MM.1S (cell line): Measurements from ENCODE around the gene SLC44A1.
"Not testable (repeated sequence)": the region's sequence is repeated elsewhere in the genome, so short reads cannot be mapped to it uniquely, and the experiment has no call there.

ENCODE experiments used
- DNase-seq: peaks from one replicate; pipeline ENCODE4 v3.0.0-alpha.2; 2015
- H2AFZ ChIP-seq: fragments of 300-600 bp; sonication (generic); 2 replicates; pipeline ENCODE4 v1.6.0; 2016; ENCODE audit warnings: antibody characterized with exemption, low read length
- H3F3A ChIP-seq: fragments of 300-600 bp; sonication (generic); 2 replicates; pipeline ENCODE4 v1.6.1; 2016; ENCODE audit warnings: mild to moderate bottlenecking, antibody characterized with exemption, low read length, moderate library complexity, mixed read lengths; ENCODE audit not compliant: insufficient read depth
- H3K27ac ChIP-seq: fragments of 300-600 bp; sonication (generic); 2 replicates; pipeline ENCODE4 v1.5.1; 2016; ENCODE audit warnings: mild to moderate bottlenecking, low read length
- H3K27me3 ChIP-seq: fragments of 300-600 bp; sonication (generic); replicated peaks from 2 replicates; pipeline ENCODE4 v1.6.0; 2016; ENCODE audit warnings: low read length; ENCODE audit not compliant: insufficient read depth
- H3K36me3 ChIP-seq: fragments of 300-600 bp; sonication (generic); replicated peaks from 2 replicates; pipeline ENCODE4 v1.6.1; 2016; ENCODE audit warnings: mild to moderate bottlenecking, low read length, mixed read lengths; ENCODE audit not compliant: insufficient read depth
- H3K4me1 ChIP-seq: fragments of 300-600 bp; sonication (generic); 2 replicates; pipeline ENCODE4 v1.6.1; 2016; ENCODE audit warnings: low read length, mixed read lengths
- H3K4me2 ChIP-seq: fragments of 300-600 bp; sonication (generic); 2 replicates; pipeline ENCODE4 v1.6.0; 2016; ENCODE audit warnings: low read depth, low read length
- H3K4me3 ChIP-seq: fragments of 300-600 bp; sonication (generic); 2 replicates; pipeline ENCODE4 v1.5.1; 2016; ENCODE audit warnings: low read length, mixed read lengths
- H3K79me2 ChIP-seq: fragments of 300-600 bp; sonication (generic); 2 replicates; pipeline ENCODE4 v1.6.1; 2016; ENCODE audit warnings: mixed run types, low read length, mixed read lengths
- H3K9ac ChIP-seq: fragments of 300-600 bp; sonication (generic); 2 replicates; pipeline ENCODE4 v1.6.1; 2016; ENCODE audit warnings: low read length, mixed read lengths
- H3K9me2 ChIP-seq: fragments of 300-600 bp; sonication (generic); replicated peaks from 2 replicates; pipeline ENCODE4 v1.6.1; 2016; ENCODE audit warnings: mild to moderate bottlenecking, low read length, mixed read lengths; ENCODE audit not compliant: insufficient read depth
- H3K9me3 ChIP-seq: fragments of 300-600 bp; sonication (generic); replicated peaks from 2 replicates; pipeline ENCODE4 v1.6.1; 2016; ENCODE audit warnings: mild to moderate bottlenecking, low read length, mixed read lengths; ENCODE audit not compliant: insufficient read depth
- H4K20me1 ChIP-seq: fragments of 300-600 bp; sonication (generic); 2 replicates; pipeline ENCODE4 v1.6.1; 2016; ENCODE audit warnings: mild to moderate bottlenecking, low read length, moderate library complexity, mixed read lengths; ENCODE audit not compliant: insufficient read depth
- EZH2 ChIP-seq: fragments of 300-600 bp; sonication (generic); optimal IDR thresholded peaks from 2 replicates; pipeline ENCODE3; 2017; ENCODE audit warnings: low read depth, mild to moderate bottlenecking, antibody characterized with exemption, low read length, mixed read lengths
- EZH2phosphoT487 ChIP-seq: fragments of 300-600 bp; sonication (generic); IDR thresholded peaks from 2 replicates; pipeline ENCODE4 v1.6.1; 2018; ENCODE audit warnings: antibody characterized with exemption, low read length
- TF ChIP-seq, protein P1 (sequence below): fragments of 300-600 bp; sonication (generic); IDR thresholded peaks from 2 replicates; pipeline ENCODE4 v1.5.1; 2016; ENCODE audit warnings: antibody characterized with exemption, low read length, mixed read lengths

The SLC44A1 gene

DNA sequence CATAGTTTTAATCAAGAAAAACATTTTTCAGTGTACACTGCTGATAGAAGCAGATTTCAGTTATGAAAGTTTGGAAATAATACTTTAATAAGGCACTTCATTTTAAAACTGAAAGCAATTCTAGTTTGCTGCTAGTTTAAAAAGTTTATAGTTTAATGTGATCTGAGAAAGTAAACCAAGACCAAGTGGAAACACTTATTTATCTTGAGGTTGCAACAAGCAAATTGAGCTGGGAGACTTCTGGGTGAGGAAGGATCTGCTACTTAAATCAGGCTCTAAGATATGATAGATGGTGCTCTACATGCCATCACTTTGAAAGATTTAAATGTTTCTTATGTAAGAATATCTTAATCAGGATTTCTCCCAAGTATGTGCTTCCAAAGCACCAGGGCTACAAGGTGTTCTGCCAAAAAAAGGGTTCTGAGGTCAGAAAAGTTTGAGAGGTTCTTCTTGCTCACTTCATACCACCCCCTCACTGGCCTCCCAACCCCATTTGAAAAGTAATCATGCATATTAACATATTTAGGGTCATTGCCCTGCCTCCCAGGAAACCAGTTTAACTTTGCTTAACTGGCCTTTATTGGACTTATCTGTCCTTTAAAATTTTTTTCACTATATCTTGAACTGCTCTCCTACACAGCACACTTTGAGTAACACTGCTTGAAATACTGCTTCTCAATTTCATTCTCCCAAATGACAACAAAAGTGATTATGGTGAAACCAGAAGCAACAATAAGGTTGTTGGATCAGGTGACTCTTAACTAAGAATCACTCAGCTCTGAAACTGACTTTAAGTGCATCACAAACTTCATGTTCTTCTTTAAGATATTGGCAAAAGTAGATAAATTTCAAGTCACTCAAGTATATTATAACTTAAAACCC, 15.5 kb downstream of the SLC44A1 start:
- Histone ChIP-seq H3K9ac (peak overlapping the region; percentile 79), H3F3A (peaks cover 65% of the 10 kb centered on the region), H3K9me2 (no peaks in the 10 kb centered on the region), H3K4me1 (peaks cover 71% of the 10 kb centered on the region), H3K79me2 (peaks cover 91% of the 10 kb centered on the region), H3K9me3 (no peaks in the 10 kb centered on the region), H4K20me1 (no peaks in the 10 kb centered on the region), H3K4me2 (peak overlapping the region; percentile 78), H3K27me3 (no peaks in the 10 kb centered on the region), H2AFZ (no peak overlapping the region), H3K27ac (peak overlapping the region; percentile 97), H3K36me3 (no peaks in the 10 kb centered on the region; the same call in 1 of the 2 replicates), H3K4me3 (peak overlapping the region; percentile 34)
- TF ChIP-seq, protein P1, sequence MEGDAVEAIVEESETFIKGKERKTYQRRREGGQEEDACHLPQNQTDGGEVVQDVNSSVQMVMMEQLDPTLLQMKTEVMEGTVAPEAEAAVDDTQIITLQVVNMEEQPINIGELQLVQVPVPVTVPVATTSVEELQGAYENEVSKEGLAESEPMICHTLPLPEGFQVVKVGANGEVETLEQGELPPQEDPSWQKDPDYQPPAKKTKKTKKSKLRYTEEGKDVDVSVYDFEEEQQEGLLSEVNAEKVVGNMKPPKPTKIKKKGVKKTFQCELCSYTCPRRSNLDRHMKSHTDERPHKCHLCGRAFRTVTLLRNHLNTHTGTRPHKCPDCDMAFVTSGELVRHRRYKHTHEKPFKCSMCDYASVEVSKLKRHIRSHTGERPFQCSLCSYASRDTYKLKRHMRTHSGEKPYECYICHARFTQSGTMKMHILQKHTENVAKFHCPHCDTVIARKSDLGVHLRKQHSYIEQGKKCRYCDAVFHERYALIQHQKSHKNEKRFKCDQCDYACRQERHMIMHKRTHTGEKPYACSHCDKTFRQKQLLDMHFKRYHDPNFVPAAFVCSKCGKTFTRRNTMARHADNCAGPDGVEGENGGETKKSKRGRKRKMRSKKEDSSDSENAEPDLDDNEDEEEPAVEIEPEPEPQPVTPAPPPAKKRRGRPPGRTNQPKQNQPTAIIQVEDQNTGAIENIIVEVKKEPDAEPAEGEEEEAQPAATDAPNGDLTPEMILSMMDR = no peak
- TF ChIP-seq EZH2phosphoT487 (no peak), EZH2 (no peak)
- peak; percentile 74 for DNase-seq

DNA sequence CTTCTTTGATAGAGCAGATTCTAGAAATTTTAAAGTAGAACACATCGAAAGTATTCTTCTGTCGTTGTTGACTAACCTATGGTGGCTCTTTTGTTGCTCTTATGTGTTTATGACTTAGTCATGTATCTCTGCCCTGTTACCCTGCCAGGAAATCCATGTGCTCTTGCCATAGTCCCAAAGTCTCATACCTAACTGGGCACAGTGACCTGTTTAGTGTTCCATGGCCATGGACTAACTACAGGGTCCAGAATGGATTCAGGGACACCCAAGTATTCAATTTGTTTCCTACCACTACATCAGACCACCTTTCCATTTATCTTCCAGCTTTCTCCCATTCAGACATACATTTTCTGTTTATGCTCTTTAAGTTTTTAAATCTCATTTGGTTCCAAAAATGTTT, 18.0 kb downstream of the SLC44A1 start:
- Histone ChIP-seq H3K79me2 (peaks cover 93% of the 10 kb centered on the region), H3K9me2 (no peaks in the 10 kb centered on the region), H4K20me1 (no peaks in the 10 kb centered on the region), H2AFZ (no peak overlapping the region), H3K27me3 (no peaks in the 10 kb centered on the region), H3K9me3 (no peaks in the 10 kb centered on the region), H3F3A (peaks cover 46% of the 10 kb centered on the region), H3K27ac (no peak overlapping the region), H3K4me1 (peaks cover 57% of the 10 kb centered on the region), H3K4me3 (no peak overlapping the region), H3K4me2 (no peak overlapping the region), H3K36me3 (no peaks in the 10 kb centered on the region; the same call in 1 of the 2 replicates), H3K9ac (no peak overlapping the region)
- no peak for DNase-seq
- TF ChIP-seq, protein P1 = no peak
- TF ChIP-seq EZH2 (no peak), EZH2phosphoT487 (no peak)

DNA sequence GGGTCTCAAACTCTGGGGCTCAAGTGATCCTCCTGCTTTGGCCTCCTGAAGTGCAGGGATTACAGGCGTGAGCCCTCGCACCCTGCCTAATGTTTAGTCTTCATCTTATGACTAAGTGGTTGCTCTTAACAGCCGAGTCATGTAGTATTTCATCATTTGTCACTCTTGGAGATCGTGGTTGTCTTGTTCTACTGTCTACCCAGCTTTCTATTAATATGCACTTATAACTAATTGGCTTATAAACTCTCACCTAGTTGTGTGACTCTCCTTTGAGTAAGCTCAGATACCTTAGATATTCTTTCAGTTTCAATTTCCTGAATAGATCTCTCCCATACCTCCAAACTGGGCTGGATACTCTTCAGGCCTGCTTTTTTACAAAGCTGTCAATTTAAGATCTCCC, 19.9 kb downstream of the SLC44A1 start:
- no peaks in the 10 kb centered on the region for H4K20me1 ChIP-seq
- H3K27ac ChIP-seq = peak overlapping the region; percentile 74; the same call in 1 of the 2 replicates
- no peaks in the 10 kb centered on the region for H3K9me2 ChIP-seq
- no peak overlapping the region for H3K4me3 ChIP-seq
- H3K4me2 ChIP-seq = peak overlapping the region; percentile 61
- H3K9ac ChIP-seq = peak overlapping the region; percentile 16; the same call in 1 of the 2 replicates
- H3K4me1 ChIP-seq = peaks cover 39% of the 10 kb centered on the region
- H3K36me3 ChIP-seq = no peaks in the 10 kb centered on the region; the same call in 1 of the 2 replicates
- no peak overlapping the region for H2AFZ ChIP-seq
- peak; percentile 74 for DNase-seq
- H3K9me3 ChIP-seq = no peaks in the 10 kb centered on the region
- peaks cover 94% of the 10 kb centered on the region for H3K79me2 ChIP-seq
- H3F3A ChIP-seq = peaks cover 28% of the 10 kb centered on the region
- TF ChIP-seq EZH2phosphoT487 = no peak
- TF ChIP-seq, protein P1 = no peak
- no peaks in the 10 kb centered on the region for H3K27me3 ChIP-seq

DNA sequence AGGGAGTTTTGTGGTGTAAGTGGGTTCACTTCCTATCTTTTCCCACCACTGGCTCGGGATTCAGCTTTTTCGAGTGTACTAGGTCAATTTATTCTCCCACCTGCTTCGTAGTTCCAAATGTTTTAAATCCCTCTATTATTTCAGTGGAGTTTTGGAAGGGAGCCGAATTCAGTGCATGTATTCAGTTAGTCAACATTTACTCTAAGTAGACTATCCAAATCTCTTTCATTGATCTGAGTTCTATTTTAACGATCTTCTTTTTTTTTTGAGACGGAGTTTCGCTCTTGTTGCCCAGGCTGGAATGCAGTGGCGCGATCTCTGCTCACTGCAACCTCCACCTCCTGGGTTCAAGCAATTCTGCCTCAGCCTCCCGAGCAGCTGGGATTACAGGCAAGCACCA, 23.8 kb downstream of the SLC44A1 start:
- H3K27me3 ChIP-seq, H3K4me3 ChIP-seq, H4K20me1 ChIP-seq, H3F3A ChIP-seq, H3K4me1 ChIP-seq, H3K4me2 ChIP-seq, H3K9me2 ChIP-seq, H3K9ac ChIP-seq, DNase-seq, H3K36me3 ChIP-seq, H3K9me3 ChIP-seq, H2AFZ ChIP-seq, H3K27ac ChIP-seq: not testable (repeated sequence)
- H3K79me2 ChIP-seq = peaks cover 98% of the 10 kb centered on the region
